H1 (cell line): ENCODE measurements around the gene PDE2A. TPM values are rescaled to one million over a fixed set of nuclear protein-coding genes. Genes with fewer than 3 reads are reported as not detected.

Experiments
- CTCF ChIA-PET: fragments of 300-600 bp; sonication (Branson Sonifier 250); formaldehyde crosslinking; loops from one replicate; lab custom pipeline; 2021; ENCODE audit not compliant: partially characterized antibody; lab: Charles Lee
- POLR2A ChIA-PET: fragments of 300-600 bp; sonication (Branson Sonifier 250); formaldehyde crosslinking; loops from one replicate; lab custom pipeline; 2021; ENCODE audit warnings: inconsistent platforms; ENCODE audit not compliant: partially characterized antibody; lab: Charles Lee
- DNase-seq, 2 experiments: peaks; one replicate each; pipeline versions ENCODE4 v3.0.0 to v3.0.0-alpha.2; 2010 to 2022; ENCODE audit warnings: low spot score in 2 of 2, low read depth in 1 of 2, mixed read lengths in 1 of 2
- FAIRE-seq: peaks from 2 replicates; lab custom pipeline; 2011; peaks lifted over from hg19 to GRCh38; lab: Jason Lieb, UNC
- H2AFZ ChIP-seq: 2 replicates; pipeline ENCODE4 v1.8.1; 2012; ENCODE audit warnings: low read length, inconsistent platforms
- H2AK5ac ChIP-seq: 2 replicates; pipeline ENCODE4 v1.6.1; 2013; ENCODE audit warnings: low read depth, low read length
- H2BK120ac ChIP-seq: replicated peaks from 2 replicates; pipeline ENCODE3; 2013; ENCODE audit warnings: low read depth, low read length, inconsistent platforms
- H2BK12ac ChIP-seq: 2 replicates; pipeline ENCODE4 v1.6.1; 2013; ENCODE audit warnings: low read depth, low read length
- H2BK15ac ChIP-seq: 2 replicates; pipeline ENCODE4 v1.6.1; 2013; ENCODE audit warnings: low read length
- H2BK20ac ChIP-seq: 2 replicates; pipeline ENCODE4 v1.6.1; 2013; ENCODE audit warnings: low read length
- H2BK5ac ChIP-seq: 2 replicates; pipeline ENCODE4 v1.6.1; 2013; ENCODE audit warnings: low read depth, low read length
- H3K14ac ChIP-seq: 2 replicates; pipeline ENCODE4 v1.6.1; 2013; ENCODE audit warnings: inconsistent platforms; ENCODE audit not compliant: insufficient read length
- H3K18ac ChIP-seq: 2 replicates; pipeline ENCODE4 v1.6.1; 2013; ENCODE audit warnings: low read length; ENCODE audit errors: extremely low read depth
- H3K23ac ChIP-seq: 2 replicates; pipeline ENCODE4 v1.6.1; 2013; ENCODE audit warnings: inconsistent platforms; ENCODE audit not compliant: insufficient read length
- H3K23me2 ChIP-seq: 2 replicates; pipeline ENCODE4 v1.6.1; 2013; ENCODE audit warnings: low read depth, low read length
- H3K27ac ChIP-seq: 2 replicates; pipeline ENCODE4 v1.6.1; 2011; ENCODE audit warnings: low read depth, low read length, inconsistent platforms
- H3K27me3 ChIP-seq, 4 experiments: replicated peaks in 1 of 4; 1 replicate in 1 of 4; 2 replicates in 3 of 4; pipeline versions ENCODE4 v1.6.1 to v1.8.1; 2011 to 2013; ENCODE audit warnings: low read length in 3 of 4, mild to moderate bottlenecking in 3 of 4, inconsistent platforms in 2 of 4, mixed read lengths in 2 of 4, moderate library complexity in 1 of 4; ENCODE audit not compliant: control insufficient read depth in 3 of 4, insufficient read depth in 3 of 4; ENCODE audit errors: extremely low read depth in 1 of 4
- H3K36me3 ChIP-seq, 4 experiments: 2 replicates each; pipeline versions ENCODE4 v1.6.1 to v1.8.1; 2011 to 2013; ENCODE audit warnings: mild to moderate bottlenecking in 4 of 4, low read length in 3 of 4, moderate library complexity in 2 of 4, control low read depth in 1 of 4, inconsistent platforms in 1 of 4; ENCODE audit not compliant: insufficient read depth in 4 of 4, control insufficient read depth in 2 of 4
- H3K4ac ChIP-seq: replicated peaks from 2 replicates; pipeline ENCODE3; 2013; ENCODE audit warnings: low read length, low read depth, mixed read lengths, inconsistent platforms; ENCODE audit not compliant: insufficient read length
- H3K4me1 ChIP-seq, 4 experiments: replicated peaks in 1 of 4; 1 replicate in 1 of 4; 2 replicates in 3 of 4; pipeline versions ENCODE4 v1.6.1 to v1.8.1; 2011 to 2013; ENCODE audit warnings: low read length in 3 of 4, inconsistent platforms in 2 of 4, mixed read lengths in 1 of 4; ENCODE audit not compliant: insufficient read depth in 4 of 4, control insufficient read depth in 3 of 4
- H3K4me2 ChIP-seq, 2 experiments: 2 replicates each; pipeline versions ENCODE4 v1.6.1 to v1.8.1; 2011 to 2013; ENCODE audit warnings: low read depth in 2 of 2, low read length in 2 of 2, control low read depth in 1 of 2, inconsistent platforms in 1 of 2, mild to moderate bottlenecking in 1 of 2; ENCODE audit not compliant: insufficient read depth in 1 of 2
- H3K4me3 ChIP-seq, 4 experiments: fragments of 200-600, 300-600 bp in 1 of 4; sonication (generic), shearing (Covaris generic), sonication (Bioruptor Twin) in 1 of 4; 2 replicates each; pipeline versions ENCODE4 v1.5.1 to v1.8.1; 2011 to 2016; ENCODE audit warnings: low read length in 4 of 4, low read depth in 3 of 4, control low read depth in 2 of 4, inconsistent platforms in 2 of 4, mild to moderate bottlenecking in 2 of 4, mixed read lengths in 1 of 4, moderate library complexity in 1 of 4; ENCODE audit not compliant: insufficient read depth in 2 of 4; ENCODE audit errors: extremely low read depth in 1 of 4
- H3K56ac ChIP-seq: replicated peaks from 2 replicates; pipeline ENCODE3; 2013; ENCODE audit warnings: low read depth, mild to moderate bottlenecking, mixed read lengths, low read length, inconsistent platforms; ENCODE audit not compliant: insufficient read length
- H3K79me1 ChIP-seq: 2 replicates; pipeline ENCODE4 v1.6.1; 2013; ENCODE audit warnings: low read depth, low read length, control low read depth
- H3K79me2 ChIP-seq, 2 experiments: 2 replicates each; pipeline versions ENCODE4 v1.6.1 to v1.8.1; 2012 to 2013; ENCODE audit warnings: low read length in 2 of 2, mild to moderate bottlenecking in 2 of 2, inconsistent platforms in 1 of 2; ENCODE audit not compliant: insufficient read depth in 2 of 2, control insufficient read depth in 1 of 2
- H3K9ac ChIP-seq, 4 experiments: replicated peaks in 1 of 4; 1 replicate in 1 of 4; 2 replicates in 3 of 4; pipeline versions ENCODE4 v1.6.1 to v1.8.1; 2011 to 2013; ENCODE audit warnings: low read depth in 3 of 4, low read length in 3 of 4, control low read depth in 2 of 4, mild to moderate bottlenecking in 2 of 4, moderate library complexity in 2 of 4, inconsistent platforms in 1 of 4; ENCODE audit errors: extremely low read depth in 1 of 4
- H3K9me3 ChIP-seq, 2 experiments: 2 replicates each; pipeline versions ENCODE4 v1.6.1 to v1.8.1; 2012 to 2013; ENCODE audit warnings: mild to moderate bottlenecking in 2 of 2, moderate library complexity in 2 of 2, control low read depth in 1 of 2, inconsistent platforms in 1 of 2, low read depth in 1 of 2, low read length in 1 of 2, mixed read lengths in 1 of 2; ENCODE audit not compliant: insufficient read depth in 2 of 2
- H4K20me1 ChIP-seq, 2 experiments: replicated peaks in 1 of 2; 2 replicates each; pipeline versions ENCODE3 to v1.8.1; 2011 to 2013; ENCODE audit warnings: inconsistent platforms in 2 of 2, low read length in 2 of 2, mild to moderate bottlenecking in 1 of 2; ENCODE audit not compliant: insufficient read depth in 2 of 2, control insufficient read depth in 1 of 2
- H4K5ac ChIP-seq: 2 replicates; pipeline ENCODE4 v1.6.1; 2013; ENCODE audit warnings: low read length, low read depth, mixed read lengths, inconsistent platforms; ENCODE audit not compliant: insufficient read length
- H4K8ac ChIP-seq: 2 replicates; pipeline ENCODE4 v1.8.0; 2013; ENCODE audit warnings: mild to moderate bottlenecking, moderate library complexity, low read length, inconsistent platforms; ENCODE audit not compliant: insufficient read depth; ENCODE audit errors: extremely low read depth
- H4K91ac ChIP-seq: replicated peaks from 2 replicates; pipeline ENCODE3; 2013; ENCODE audit warnings: low read length, mixed read lengths, inconsistent platforms; ENCODE audit not compliant: insufficient read length
- CHD1 ChIP-seq: IDR thresholded peaks from 2 replicates; pipeline ENCODE4 v1.6.1; 2012; ENCODE audit warnings: low read depth, low read length, improper control_type of control experiment
- CREB1 ChIP-seq: IDR thresholded peaks from 2 replicates; pipeline ENCODE4 v1.6.1; 2012; ENCODE audit warnings: inconsistent platforms
- FOSL1 ChIP-seq: IDR thresholded peaks from 2 replicates; pipeline ENCODE4 v1.6.1; 2011; ENCODE audit warnings: mild to moderate bottlenecking, low read depth, low read length, moderate library complexity; ENCODE audit not compliant: insufficient read depth
- JUN ChIP-seq: IDR thresholded peaks from 2 replicates; pipeline ENCODE4 v1.6.1; 2011; ENCODE audit warnings: low read depth, mild to moderate bottlenecking, improper control_type of control experiment, low read length
- KDM4A ChIP-seq: IDR thresholded peaks from one replicate; pipeline ENCODE4 v1.7.1; 2012; ENCODE audit warnings: low read depth, mild to moderate bottlenecking, moderate library complexity, low read length, inconsistent platforms; ENCODE audit not compliant: severe bottlenecking
- RXRA ChIP-seq: IDR thresholded peaks from 2 replicates; pipeline ENCODE4 v1.6.1; 2011; ENCODE audit warnings: low read depth, mild to moderate bottlenecking, low read length, moderate library complexity; ENCODE audit not compliant: insufficient read depth
- SP2 ChIP-seq: IDR thresholded peaks from 2 replicates; pipeline ENCODE4 v1.6.1; 2012; ENCODE audit warnings: mild to moderate bottlenecking, low read length, inconsistent platforms
- YY1 ChIP-seq: IDR thresholded peaks from 2 replicates; pipeline ENCODE4 v1.6.1; 2011; ENCODE audit warnings: low read depth, mild to moderate bottlenecking, low read length
- WGBS, 2 experiments: shearing (Covaris generic) in 1 of 2; methylation state at CpG; one replicate each; pipeline versions ENCODE4 v1.1.6 to v1.1.7; 2013 to 2015; ENCODE audit warnings: low lambda C conversion rate in 2 of 2, mixed read lengths in 2 of 2, inconsistent platforms in 1 of 2, low coverage in 1 of 2, missing lambda C conversion rate in 1 of 2; ENCODE audit not compliant: insufficient replicate concordance in 2 of 2, insufficient coverage in 1 of 2, insufficient read length in 1 of 2; ENCODE audit errors: extremely low coverage in 1 of 2, missing lambda C conversion rate in 1 of 2; 5-methylcytosine and 5-hydroxymethylcytosine counted together
- polyA plus RNA-seq, 7 experiments: library from polyadenylated mRNA; depleted of rRNA in 3 of 7; stranded (reverse) in 5 of 7; unstranded in 2 of 7; fragments of >200 nt in 5 of 7; fragments of 200-250 nt in 2 of 7; gene quantifications; 1 replicate in 5 of 7; 2 replicates in 1 of 7; 4 replicates in 1 of 7; pipeline versions ENCODE4 v1.2.1 to v1.2.3, GENCODE V29; 2011 to 2013; ENCODE audit warnings: missing spikeins in 2 of 7, mixed read lengths in 2 of 7
- total RNA-seq: library from RNA; stranded (reverse); fragmentation: NEBNext Ultra II Directional; extraction: Animal tissue kit (Norgen Biotek cat#: 25700); gene quantifications from 2 replicates; pipeline ENCODE4 v1.2.1, GENCODE V29; 2021
- TF ChIP-seq, protein P1 (sequence below), 3 experiments: IDR thresholded peaks; 1 replicate in 2 of 3; 2 replicates in 1 of 3; pipeline versions ENCODE4 v1.5.1 to v1.6.1; 2011; ENCODE audit warnings: low read length in 3 of 3, mild to moderate bottlenecking in 3 of 3, inconsistent platforms in 2 of 3, low read depth in 1 of 3, moderate library complexity in 1 of 3; ENCODE audit not compliant: insufficient read depth in 1 of 3; ENCODE audit errors: control extremely low read depth in 1 of 3

Gene PDE2A
- total and polyA plus RNA-seq, 2 of the 8 experiments (the other 6 are each of a cell fraction or from before 2014, with no cell fraction given), result 3.4 to 7.1 TPM

DNA sequence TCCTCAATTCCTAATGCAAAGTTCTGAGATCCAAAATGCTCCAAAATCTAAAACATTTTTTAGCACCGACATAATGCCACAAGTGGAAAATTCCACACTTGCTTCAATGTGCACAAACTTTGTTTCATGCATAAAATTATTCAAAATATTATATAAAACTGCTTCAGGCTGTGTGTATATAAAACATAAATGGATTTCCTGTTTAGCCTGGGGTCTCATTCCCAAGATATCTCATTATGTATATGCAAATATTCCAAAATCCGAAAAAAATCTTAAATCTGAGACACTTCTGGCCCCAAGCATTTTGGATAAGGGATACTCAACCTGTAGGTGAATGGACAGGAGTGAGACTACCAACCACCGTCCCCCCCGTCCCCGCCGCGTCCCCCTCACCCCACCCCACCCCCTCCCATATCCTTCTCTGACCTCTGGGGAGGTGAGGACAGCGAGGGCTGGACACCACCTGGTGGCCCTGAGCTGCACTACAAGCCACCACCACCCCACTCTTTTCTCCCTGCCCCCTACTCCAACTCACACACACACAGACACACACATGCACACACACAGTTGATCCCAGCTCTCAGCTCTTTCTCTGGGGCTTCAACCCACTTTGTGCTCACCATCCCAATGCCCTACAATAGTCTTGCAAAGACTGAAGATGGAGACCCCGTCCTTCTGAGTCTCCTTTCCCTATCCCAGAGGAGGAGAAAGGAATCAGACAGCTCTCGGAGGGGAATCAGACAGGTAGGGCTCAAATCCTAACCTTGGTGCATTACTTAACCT, 101.0 kb downstream of the PDE2A start:
- Histone ChIP-seq H4K5ac (no peak overlapping the region), H2BK120ac (no peak overlapping the region), H4K91ac (no peak overlapping the region), H4K8ac (no peak overlapping the region), H3K27ac (no peak overlapping the region), H3K27me3 (no peaks in the 10 kb centered on the region), H3K79me2 (no peaks in the 10 kb centered on the region), H3K36me3 (no peaks in the 10 kb centered on the region), H2BK12ac (no peak overlapping the region), H2BK20ac (no peak overlapping the region), H3K4ac (no peak overlapping the region), H3K18ac (no peak overlapping the region), H3K4me2 (no peak overlapping the region), H3K4me1 (no peaks in the 10 kb centered on the region), H2BK15ac (no peak overlapping the region), H3K9ac (no peak overlapping the region), H4K20me1 (no peaks in the 10 kb centered on the region), H2AK5ac (no peak overlapping the region), H3K23me2 (no peaks in the 10 kb centered on the region), H3K9me3 (no peaks in the 10 kb centered on the region), H3K14ac (no peak overlapping the region), H3K23ac (no peak overlapping the region), H2BK5ac (no peak overlapping the region), H3K56ac (no peak overlapping the region), H2AFZ (no peak overlapping the region; the same call in 1 of the 2 replicates), H3K4me3 (no peak overlapping the region), H3K79me1 (no peaks in the 10 kb centered on the region)
- DNase-seq (peak in 1 of 2 experiments; percentile 85), FAIRE-seq (peak; percentile 24)
- POLR2A ChIA-PET, result interaction anchor here (0.8 kb wide), 1 partner anchor 102 kb away, joined by 3 read pairs; no protein-coding TSS in a partner anchor
- WGBS, 2 experiments, result 46% methylated on average over 5 of the region's 10 CpGs; no CpG with 5 or more reads in 1 of the 2 experiments
- CTCF ChIA-PET, result interaction anchor here (0.5 to 5.7 kb wide), 36 partner anchors 9 to 607 kb away, joined by 3 to 62 read pairs (median 4); no protein-coding TSS in a partner anchor
- TF ChIP-seq JUN (no peak), FOSL1 (no peak), SP2 (no peak), CHD1 (no peak), YY1 (0 out of 2 replicates have a peak, but pooled peaks have one; percentile 7), KDM4A (no peak), RXRA (peak; percentile 90; the same call in 1 of the 2 replicates), CREB1 (peak; percentile 51; the same call in 1 of the 2 replicates)
- TF ChIP-seq, protein P1, sequence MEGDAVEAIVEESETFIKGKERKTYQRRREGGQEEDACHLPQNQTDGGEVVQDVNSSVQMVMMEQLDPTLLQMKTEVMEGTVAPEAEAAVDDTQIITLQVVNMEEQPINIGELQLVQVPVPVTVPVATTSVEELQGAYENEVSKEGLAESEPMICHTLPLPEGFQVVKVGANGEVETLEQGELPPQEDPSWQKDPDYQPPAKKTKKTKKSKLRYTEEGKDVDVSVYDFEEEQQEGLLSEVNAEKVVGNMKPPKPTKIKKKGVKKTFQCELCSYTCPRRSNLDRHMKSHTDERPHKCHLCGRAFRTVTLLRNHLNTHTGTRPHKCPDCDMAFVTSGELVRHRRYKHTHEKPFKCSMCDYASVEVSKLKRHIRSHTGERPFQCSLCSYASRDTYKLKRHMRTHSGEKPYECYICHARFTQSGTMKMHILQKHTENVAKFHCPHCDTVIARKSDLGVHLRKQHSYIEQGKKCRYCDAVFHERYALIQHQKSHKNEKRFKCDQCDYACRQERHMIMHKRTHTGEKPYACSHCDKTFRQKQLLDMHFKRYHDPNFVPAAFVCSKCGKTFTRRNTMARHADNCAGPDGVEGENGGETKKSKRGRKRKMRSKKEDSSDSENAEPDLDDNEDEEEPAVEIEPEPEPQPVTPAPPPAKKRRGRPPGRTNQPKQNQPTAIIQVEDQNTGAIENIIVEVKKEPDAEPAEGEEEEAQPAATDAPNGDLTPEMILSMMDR (IDR thresholded peaks at IDR 0.05; ENCODE audit: control extremely low read depth in 1 of 3, insufficient read depth in 1 of 3, low read depth in 1 of 3, low read length in 3 of 3), result peak; percentile 78 to 94 (median 89)
